HCT116 (cell line): Measurements from ENCODE around the gene TLCD5. TPM values are rescaled to one million over a fixed set of nuclear protein-coding genes. Genes with fewer than 3 reads are reported as not detected.

Experiments used
- ATAC-seq: fragments of 200-7000 bp; cut with Tn5 transposase; 2 replicates; pipeline ENCODE4 v1.9.1; 2020; ENCODE audit warnings: mild to moderate bottlenecking, moderate library complexity
- BruUV-seq: library from RNA; stranded (reverse); fragments of 400-500 nt; replicated peaks from 2 replicates; lab custom pipeline; 2021; lab: Mats Ljungman, UMichigan
- CTCF ChIA-PET: fragments of 300-600 bp; sonication (Branson Sonifier 250); formaldehyde crosslinking; loops from one replicate; lab custom pipeline; 2021; ENCODE audit warnings: antibody characterized with exemption; lab: Charles Lee
- POLR2A ChIA-PET: fragments of 300-600, 350-600 bp; sonication (Branson Sonifier 250); formaldehyde crosslinking; loops from one replicate; lab custom pipeline; 2021; ENCODE audit warnings: antibody characterized with exemption; lab: Charles Lee
- RAD21 ChIA-PET, 2 experiments: fragments of 300-600 bp; sonication (Branson Sonifier 250); formaldehyde crosslinking; loops; one replicate each; lab custom pipeline; 2023; ENCODE audit warnings: low total read pairs in 2 of 2; ENCODE audit not compliant: uncharacterized antibody in 2 of 2, unreplicated experiment in 2 of 2, low non-redundant PET in 1 of 2; lab: Charles Lee
- DNase-seq: peaks from one replicate; pipeline ENCODE4 v3.0.0-alpha.2; 2010; ENCODE audit warnings: low read depth, low spot score
- H2AFZ ChIP-seq: fragments of 200-600 bp; shearing (Covaris generic), sonication (generic); 2 replicates; pipeline ENCODE4 v1.6.1; 2017; ENCODE audit warnings: low read depth, mixed run types, mixed read lengths, antibody characterized with exemption, low read length; ENCODE audit not compliant: poor library complexity, severe bottlenecking
- H3K27ac ChIP-seq: 2 replicates; pipeline ENCODE4 v1.5.1; 2012; ENCODE audit warnings: low read depth, low read length
- H3K27me3 ChIP-seq: fragments of 200-600 bp; sonication (generic); 2 replicates; pipeline ENCODE4 v1.6.1; 2016; ENCODE audit warnings: mixed run types, low read length, mixed read lengths; ENCODE audit not compliant: insufficient read depth
- H3K36me3 ChIP-seq, 2 experiments: fragments of 200-500 bp in 1 of 2; fragments of 200-600 bp in 1 of 2; sonication (Bioruptor generic) in 1 of 2; sonication (generic) in 1 of 2; 2 replicates each; pipeline versions ENCODE4 v1.5.1 to v1.6.1; 2014 to 2016; ENCODE audit warnings: low read length in 2 of 2, inconsistent platforms in 1 of 2, mixed read lengths in 1 of 2, mixed run types in 1 of 2; ENCODE audit not compliant: insufficient read depth in 2 of 2, control insufficient read depth in 1 of 2
- H3K4me1 ChIP-seq, 2 experiments: fragments of 200-600 bp in 1 of 2; sonication (generic) in 1 of 2; 2 replicates each; pipeline versions ENCODE4 v1.5.1 to v1.6.1; 2012 to 2017; ENCODE audit warnings: low read length in 2 of 2, inconsistent platforms in 1 of 2, mild to moderate bottlenecking in 1 of 2, mixed read lengths in 1 of 2, mixed run types in 1 of 2, moderate library complexity in 1 of 2; ENCODE audit not compliant: insufficient read depth in 2 of 2, control insufficient read depth in 1 of 2
- H3K4me2 ChIP-seq: fragments of 200-600 bp; sonication (generic); 2 replicates; pipeline ENCODE4 v1.6.1; 2017; ENCODE audit warnings: mixed run types, low read length, mixed read lengths
- H3K4me3 ChIP-seq, 2 experiments: fragments of 200-600 bp in 1 of 2; sonication (generic) in 1 of 2; replicated peaks in 1 of 2; 2 replicates each; pipeline ENCODE4 v1.5.1; 2011 to 2016; ENCODE audit warnings: low read length in 2 of 2, control low read depth in 1 of 2, low read depth in 1 of 2, mild to moderate bottlenecking in 1 of 2, mixed read lengths in 1 of 2, mixed run types in 1 of 2
- H3K79me2 ChIP-seq: fragments of 200-600 bp; sonication (generic); 2 replicates; pipeline ENCODE4 v1.6.1; 2017; ENCODE audit warnings: mild to moderate bottlenecking, mixed run types, low read length, moderate library complexity, mixed read lengths; ENCODE audit not compliant: insufficient read depth
- H3K9ac ChIP-seq: fragments of 200-600 bp; sonication (generic); 2 replicates; pipeline ENCODE4 v1.6.1; 2016; ENCODE audit warnings: low read length, mixed read lengths
- H3K9me2 ChIP-seq: fragments of 200-600 bp; sonication (generic), shearing (Covaris generic); 2 replicates; pipeline ENCODE4 v1.6.1; 2017; ENCODE audit warnings: mixed run types, mild to moderate bottlenecking, moderate library complexity; ENCODE audit not compliant: insufficient read depth
- H3K9me3 ChIP-seq, 2 experiments: fragments of 200-500 bp in 1 of 2; fragments of 200-600 bp in 1 of 2; sonication (Bioruptor generic) in 1 of 2; sonication (generic) in 1 of 2; 2 replicates each; pipeline ENCODE4 v1.6.1; 2014 to 2017; ENCODE audit warnings: low read length in 2 of 2, mixed read lengths in 2 of 2, inconsistent platforms in 1 of 2, low read depth in 1 of 2, mild to moderate bottlenecking in 1 of 2, mixed run types in 1 of 2, moderate library complexity in 1 of 2; ENCODE audit not compliant: control insufficient read depth in 1 of 2, insufficient read depth in 1 of 2
- H4K20me1 ChIP-seq: fragments of 200-600 bp; sonication (generic), shearing (Covaris generic); 2 replicates; pipeline ENCODE4 v1.6.1; 2017; ENCODE audit warnings: mixed run types, mild to moderate bottlenecking, moderate library complexity; ENCODE audit not compliant: insufficient read depth
- EGR1 ChIP-seq: IDR thresholded peaks from 2 replicates; pipeline ENCODE4 v1.6.1; 2012; ENCODE audit warnings: low read depth
- EZH2 ChIP-seq: fragments of 200-600 bp; sonication (generic); IDR thresholded peaks from 2 replicates; pipeline ENCODE4 v1.6.1; 2017; ENCODE audit warnings: antibody characterized with exemption, mixed run types
- JUND ChIP-seq: IDR thresholded peaks from 2 replicates; pipeline ENCODE4 v1.6.1; 2012
- POLR2AphosphoS5 ChIP-seq: IDR thresholded peaks from 2 replicates; pipeline ENCODE4 v1.6.1; 2011; ENCODE audit warnings: mild to moderate bottlenecking, low read depth, low read length, moderate library complexity
- RAD21 ChIP-seq: IDR thresholded peaks from 2 replicates; pipeline ENCODE4 v1.6.1; 2012; ENCODE audit warnings: low read depth, mild to moderate bottlenecking
- TCF7L2 ChIP-seq: IDR thresholded peaks from 2 replicates; pipeline ENCODE4 v1.7.0; 2011; ENCODE audit warnings: borderline replicate concordance, inconsistent platforms; ENCODE audit not compliant: insufficient read depth, insufficient read length; ENCODE audit errors: extremely low read depth
- YY1 ChIP-seq: IDR thresholded peaks from 2 replicates; pipeline ENCODE4 v1.6.1; 2011; ENCODE audit warnings: low read length, low read depth, moderate library complexity, mild to moderate bottlenecking; ENCODE audit not compliant: insufficient replicate concordance; ENCODE audit errors: extremely low read depth
- ZFX ChIP-seq: fragments of 450-650 bp; IDR thresholded peaks from 2 replicates; pipeline ENCODE4 v1.6.1; 2017
- ZNF274 ChIP-seq: fragments of 200-500 bp; sonication (Bioruptor generic); IDR thresholded peaks from 2 replicates; pipeline ENCODE4 v1.6.1; 2014; ENCODE audit warnings: mild to moderate bottlenecking, low read depth, low read length, inconsistent platforms
- intact Hi-C: fragments of 100-400 bp; cut with micrococcal nuclease; formaldehyde crosslinking; loops from 2 replicates; pipeline ENCODE4 v1.10.0; 2022
- total RNA-seq: library from RNA; stranded (reverse); gene quantifications from one replicate; pipeline ENCODE4 v1.2.1, GENCODE V29; 2021; ENCODE audit not compliant: unreplicated experiment
- TF ChIP-seq, protein P1 (sequence below), 3 experiments: fragments of 200-600 bp in 1 of 3; sonication (generic) in 1 of 3; IDR thresholded peaks in 2 of 3; conservative IDR thresholded peaks in 1 of 3; 2 replicates each; pipeline ENCODE4 v1.5.1; 2012 to 2017; ENCODE audit warnings: low read depth in 2 of 3, low read length in 2 of 3, antibody characterized with exemption in 1 of 3, borderline replicate concordance in 1 of 3, control low read depth in 1 of 3, mild to moderate bottlenecking in 1 of 3, mixed read lengths in 1 of 3, mixed run types in 1 of 3, moderate library complexity in 1 of 3; ENCODE audit not compliant: insufficient read depth in 1 of 3
- TF ChIP-seq, protein P2 (sequence below): IDR thresholded peaks from 2 replicates; pipeline ENCODE4 v1.6.1; 2012; ENCODE audit warnings: low read depth
- TF ChIP-seq, protein P3 (sequence below): IDR thresholded peaks from 2 replicates; pipeline ENCODE4 v1.6.1; 2012

The TLCD5 gene
- total RNA-seq, 1 experiment from 2014 or later, result 9.1 TPM

DNA sequence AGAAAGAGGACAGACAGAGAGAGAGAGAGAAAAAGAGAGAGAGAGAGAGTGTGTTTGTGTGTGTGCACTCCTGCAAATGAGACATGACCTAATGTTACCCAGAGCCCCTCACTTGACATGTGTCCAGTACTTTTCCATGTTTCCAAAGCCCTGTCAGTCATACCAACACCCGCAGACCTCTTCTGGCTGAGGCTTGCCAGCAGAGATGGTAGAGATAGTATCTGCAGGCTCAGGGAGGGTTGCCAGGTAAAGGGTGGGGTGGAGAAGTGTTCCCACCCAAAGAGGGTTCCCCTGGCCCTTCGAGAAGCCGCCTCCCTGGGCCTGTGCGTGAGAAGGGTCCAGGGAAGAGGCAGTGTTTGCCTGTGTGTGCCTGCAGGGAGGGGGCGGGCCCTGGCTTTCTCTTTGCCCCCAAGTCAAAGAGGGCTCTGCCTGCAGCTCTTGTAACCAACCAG, 44.5 kb upstream of the TLCD5 start:
- no peak for ATAC-seq

More for the DNA sequence above, 44.5 kb upstream of the TLCD5 start:
- Histone ChIP-seq H3K9me3 (no peaks in the 10 kb centered on the region), H3K27ac (no peak overlapping the region), H3K4me2 (no peak overlapping the region), H3K27me3 (no peaks in the 10 kb centered on the region), H3K36me3 (no peaks in the 10 kb centered on the region), H3K4me1 (no peaks in the 10 kb centered on the region; a peak in 1 of 4 replicates), H3K79me2 (no peaks in the 10 kb centered on the region), H2AFZ (no peak overlapping the region), H3K4me3 (no peak overlapping the region), H4K20me1 (no peaks in the 10 kb centered on the region), H3K9ac (no peak overlapping the region), H3K9me2 (no peaks in the 10 kb centered on the region)
- ChIA-PET POLR2A (no interaction called here), RAD21 (no interaction called here), CTCF (no interaction called here)
- intact Hi-C loops, result no loop called here
- TF ChIP-seq, protein P1, sequence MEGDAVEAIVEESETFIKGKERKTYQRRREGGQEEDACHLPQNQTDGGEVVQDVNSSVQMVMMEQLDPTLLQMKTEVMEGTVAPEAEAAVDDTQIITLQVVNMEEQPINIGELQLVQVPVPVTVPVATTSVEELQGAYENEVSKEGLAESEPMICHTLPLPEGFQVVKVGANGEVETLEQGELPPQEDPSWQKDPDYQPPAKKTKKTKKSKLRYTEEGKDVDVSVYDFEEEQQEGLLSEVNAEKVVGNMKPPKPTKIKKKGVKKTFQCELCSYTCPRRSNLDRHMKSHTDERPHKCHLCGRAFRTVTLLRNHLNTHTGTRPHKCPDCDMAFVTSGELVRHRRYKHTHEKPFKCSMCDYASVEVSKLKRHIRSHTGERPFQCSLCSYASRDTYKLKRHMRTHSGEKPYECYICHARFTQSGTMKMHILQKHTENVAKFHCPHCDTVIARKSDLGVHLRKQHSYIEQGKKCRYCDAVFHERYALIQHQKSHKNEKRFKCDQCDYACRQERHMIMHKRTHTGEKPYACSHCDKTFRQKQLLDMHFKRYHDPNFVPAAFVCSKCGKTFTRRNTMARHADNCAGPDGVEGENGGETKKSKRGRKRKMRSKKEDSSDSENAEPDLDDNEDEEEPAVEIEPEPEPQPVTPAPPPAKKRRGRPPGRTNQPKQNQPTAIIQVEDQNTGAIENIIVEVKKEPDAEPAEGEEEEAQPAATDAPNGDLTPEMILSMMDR (IDR thresholded peaks at IDR 0.05 in 2 of 3, conservative IDR thresholded peaks at IDR 0.05 in 1 of 3; ENCODE audit: borderline replicate concordance in 1 of 3, insufficient read depth in 1 of 3, low read depth in 2 of 3, low read length in 2 of 3), result no peak
- TF ChIP-seq ZFX (no peak), TCF7L2 (no peak), JUND (no peak), ZNF274 (no peak), POLR2AphosphoS5 (no peak), EZH2 (no peak), YY1 (no peak), RAD21 (no peak), EGR1 (no peak)
- TF ChIP-seq, protein P2, sequence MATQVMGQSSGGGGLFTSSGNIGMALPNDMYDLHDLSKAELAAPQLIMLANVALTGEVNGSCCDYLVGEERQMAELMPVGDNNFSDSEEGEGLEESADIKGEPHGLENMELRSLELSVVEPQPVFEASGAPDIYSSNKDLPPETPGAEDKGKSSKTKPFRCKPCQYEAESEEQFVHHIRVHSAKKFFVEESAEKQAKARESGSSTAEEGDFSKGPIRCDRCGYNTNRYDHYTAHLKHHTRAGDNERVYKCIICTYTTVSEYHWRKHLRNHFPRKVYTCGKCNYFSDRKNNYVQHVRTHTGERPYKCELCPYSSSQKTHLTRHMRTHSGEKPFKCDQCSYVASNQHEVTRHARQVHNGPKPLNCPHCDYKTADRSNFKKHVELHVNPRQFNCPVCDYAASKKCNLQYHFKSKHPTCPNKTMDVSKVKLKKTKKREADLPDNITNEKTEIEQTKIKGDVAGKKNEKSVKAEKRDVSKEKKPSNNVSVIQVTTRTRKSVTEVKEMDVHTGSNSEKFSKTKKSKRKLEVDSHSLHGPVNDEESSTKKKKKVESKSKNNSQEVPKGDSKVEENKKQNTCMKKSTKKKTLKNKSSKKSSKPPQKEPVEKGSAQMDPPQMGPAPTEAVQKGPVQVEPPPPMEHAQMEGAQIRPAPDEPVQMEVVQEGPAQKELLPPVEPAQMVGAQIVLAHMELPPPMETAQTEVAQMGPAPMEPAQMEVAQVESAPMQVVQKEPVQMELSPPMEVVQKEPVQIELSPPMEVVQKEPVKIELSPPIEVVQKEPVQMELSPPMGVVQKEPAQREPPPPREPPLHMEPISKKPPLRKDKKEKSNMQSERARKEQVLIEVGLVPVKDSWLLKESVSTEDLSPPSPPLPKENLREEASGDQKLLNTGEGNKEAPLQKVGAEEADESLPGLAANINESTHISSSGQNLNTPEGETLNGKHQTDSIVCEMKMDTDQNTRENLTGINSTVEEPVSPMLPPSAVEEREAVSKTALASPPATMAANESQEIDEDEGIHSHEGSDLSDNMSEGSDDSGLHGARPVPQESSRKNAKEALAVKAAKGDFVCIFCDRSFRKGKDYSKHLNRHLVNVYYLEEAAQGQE, result no peak
- TF ChIP-seq, protein P3, sequence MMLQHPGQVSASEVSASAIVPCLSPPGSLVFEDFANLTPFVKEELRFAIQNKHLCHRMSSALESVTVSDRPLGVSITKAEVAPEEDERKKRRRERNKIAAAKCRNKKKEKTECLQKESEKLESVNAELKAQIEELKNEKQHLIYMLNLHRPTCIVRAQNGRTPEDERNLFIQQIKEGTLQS, result no peak
- no TSS peak for BruUV-seq
- no peak for DNase-seq
